GM18508 (cell line): ENCODE data around the gene ZNF555.

ENCODE experiments used
- ATAC-seq: cut with Tn5 transposase; IDR thresholded peaks from one replicate; pipeline ENCODE4 v1.9.1; 2021; ENCODE audit warnings: moderate number of reproducible peaks; ENCODE audit not compliant: insufficient read depth, unreplicated experiment

Gene ZNF555

DNA sequence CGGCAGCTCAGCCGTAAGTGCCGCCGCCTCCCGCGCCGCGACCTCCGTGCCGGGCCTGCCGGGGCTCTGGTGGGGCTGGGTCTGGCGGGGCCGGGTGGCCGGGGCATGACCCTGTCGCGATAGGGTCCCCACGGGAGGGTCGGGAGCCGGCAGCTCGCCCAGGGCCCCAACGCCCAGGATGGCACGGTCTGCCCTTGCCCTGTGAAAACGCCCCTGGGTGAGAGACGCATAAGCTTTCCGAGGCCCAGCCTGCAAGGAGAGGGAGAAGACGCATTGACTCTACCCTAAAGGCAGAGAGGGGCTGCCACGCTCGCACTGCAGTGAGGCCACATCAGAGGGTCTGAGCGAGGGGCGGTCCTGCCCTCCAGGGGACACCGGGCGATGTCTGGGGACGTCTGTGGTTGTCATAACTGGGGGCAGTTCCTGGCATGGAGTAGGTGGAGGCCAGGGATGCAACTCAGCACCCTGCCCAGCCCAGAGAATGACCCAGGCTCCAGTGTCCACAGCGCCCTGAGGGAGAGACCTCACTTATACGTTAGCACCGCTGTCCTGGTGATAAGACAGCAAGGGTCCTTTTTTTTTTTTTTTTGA is 21.1 kb upstream of the ZNF555 start:
- ATAC-seq, result no peak

DNA sequence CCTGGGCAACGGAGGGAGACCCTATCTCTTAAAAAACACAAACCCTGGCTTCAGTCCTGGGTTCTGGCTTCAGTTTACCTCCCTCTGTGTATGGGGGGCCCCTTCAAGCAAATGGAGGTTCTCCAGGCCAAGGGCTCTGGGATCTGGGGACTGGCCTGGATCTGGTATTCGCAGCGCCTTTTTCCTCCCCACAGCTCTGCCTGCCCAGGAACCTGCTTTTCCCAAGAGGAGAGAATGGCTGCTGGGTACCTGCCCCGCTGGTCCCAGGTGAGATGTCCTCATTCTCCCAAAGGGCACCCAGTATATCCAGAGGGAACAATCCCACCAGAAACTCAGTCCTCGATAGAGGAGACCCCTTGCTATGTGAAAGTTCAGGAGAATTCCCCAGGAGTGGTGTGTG is 18.4 kb upstream of the ZNF555 start:
- no peak for ATAC-seq

DNA sequence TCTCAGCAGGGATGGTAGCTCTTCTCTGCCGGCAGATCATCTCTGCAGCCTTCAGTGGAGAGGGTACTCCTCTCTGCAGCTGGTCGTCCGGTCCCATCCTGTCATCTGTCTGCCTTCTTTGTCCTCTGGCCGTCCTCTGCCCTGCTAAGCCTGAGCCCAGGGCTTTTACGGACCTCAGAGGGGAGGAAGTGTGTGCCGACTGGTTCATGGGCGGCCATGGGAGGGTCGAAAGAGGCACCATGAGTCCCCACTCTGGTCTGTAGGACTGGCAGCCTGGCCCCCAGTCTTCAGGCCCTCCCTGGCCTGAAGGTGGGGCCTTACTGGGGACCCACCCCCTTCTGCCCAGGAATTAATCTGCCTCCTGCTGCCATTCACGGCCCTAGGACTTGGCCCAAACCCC is 17.6 kb upstream of the ZNF555 start:
- ATAC-seq, result no peak

DNA sequence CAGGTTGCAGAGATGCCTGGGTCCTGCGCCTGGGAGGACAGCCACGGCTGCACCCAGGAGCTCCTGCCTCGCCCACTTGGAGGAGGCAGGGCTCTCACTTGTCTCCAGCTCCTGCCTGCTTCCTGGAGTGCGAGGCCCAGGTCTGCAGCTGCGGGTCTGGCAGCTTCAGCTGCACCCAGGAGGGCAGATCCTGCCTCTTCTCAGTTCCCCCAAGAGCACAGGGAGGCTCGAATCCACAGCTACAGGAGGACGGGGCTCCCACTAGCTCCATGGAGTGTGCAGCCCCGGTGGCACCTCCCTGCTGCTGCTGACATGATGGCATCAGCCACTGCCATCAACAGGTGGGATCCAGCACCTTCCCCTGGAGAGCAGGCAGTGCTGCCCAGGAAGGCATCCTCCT is 17.1 kb upstream of the ZNF555 start:
- ATAC-seq, result no peak

DNA sequence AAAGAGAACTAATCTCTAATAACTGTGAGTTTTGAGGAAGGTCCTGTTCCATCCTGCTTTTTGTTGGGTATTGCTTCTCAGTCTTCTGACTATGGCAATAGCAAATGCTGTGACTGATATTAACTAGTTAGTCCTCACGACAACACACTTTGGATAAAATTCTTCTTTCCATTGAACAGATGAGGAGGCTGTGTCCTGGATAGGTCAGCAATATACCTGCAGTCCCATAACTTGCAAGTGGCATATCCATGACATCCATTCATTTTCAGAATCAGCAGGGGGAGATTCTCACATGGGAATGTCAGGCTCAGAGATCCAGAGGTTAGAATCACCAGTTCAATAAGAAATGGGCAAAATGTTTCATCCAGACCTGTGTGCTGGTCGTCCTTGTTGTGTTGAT is 14.3 kb upstream of the ZNF555 start:
- no peak for ATAC-seq

DNA sequence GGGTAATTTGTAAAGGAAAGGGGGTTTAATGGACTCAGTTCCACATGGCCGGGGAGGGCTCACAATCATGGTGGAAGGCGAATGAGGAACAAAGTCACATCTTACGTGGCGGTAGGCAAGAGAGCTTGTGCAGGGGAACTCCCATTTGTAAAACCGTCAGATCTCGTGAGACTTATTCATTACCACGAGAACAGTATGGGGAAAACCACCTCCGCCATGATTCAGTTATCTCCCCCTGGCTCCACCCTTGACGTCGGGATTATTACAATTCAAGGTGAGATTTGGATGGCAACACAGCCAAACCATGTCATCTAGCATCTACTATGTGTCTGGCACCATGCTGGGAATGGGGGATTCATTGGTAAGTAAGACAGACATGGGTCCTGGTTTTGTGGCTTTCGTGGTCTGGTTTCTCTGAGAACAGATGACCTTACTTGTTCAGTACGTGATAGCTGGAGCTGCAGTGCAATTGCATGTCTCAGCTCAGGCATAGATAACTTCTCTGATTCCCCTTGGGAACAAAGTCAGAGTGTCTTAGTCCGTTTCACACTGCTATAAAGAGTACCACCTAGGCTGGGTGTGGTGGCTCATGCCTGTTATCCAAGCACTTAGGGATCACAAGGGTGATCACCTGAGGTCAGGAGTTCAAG is 13.3 kb upstream of the ZNF555 start:
- no peak for ATAC-seq

DNA sequence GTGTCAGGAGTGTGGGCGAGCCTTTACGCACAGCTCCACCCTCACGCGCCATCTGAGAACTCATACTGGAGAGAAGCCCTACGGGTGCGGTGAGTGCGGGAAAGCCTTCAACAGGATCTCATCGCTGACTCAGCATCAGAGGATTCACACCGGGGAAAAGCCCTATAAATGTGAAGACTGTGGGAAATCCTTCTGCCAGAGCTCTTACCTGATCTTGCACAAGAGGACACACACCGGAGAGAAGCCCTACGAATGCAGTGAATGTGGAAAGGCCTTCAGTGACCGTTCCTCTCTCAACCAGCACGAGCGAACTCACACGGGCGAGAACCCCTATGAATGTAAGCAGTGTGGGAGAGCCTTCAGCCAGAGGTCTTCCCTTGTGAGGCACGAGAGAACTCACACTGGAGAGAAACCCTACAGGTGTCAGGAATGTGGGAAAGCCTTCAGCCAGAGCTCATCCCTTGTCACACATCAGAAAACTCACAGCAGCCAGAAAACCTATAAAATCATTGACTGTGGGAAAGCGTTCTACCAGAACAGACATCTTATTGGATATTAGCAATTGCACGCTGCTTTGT is 6.9 kb upstream of the ZNF555 start:
- no peak for ATAC-seq

DNA sequence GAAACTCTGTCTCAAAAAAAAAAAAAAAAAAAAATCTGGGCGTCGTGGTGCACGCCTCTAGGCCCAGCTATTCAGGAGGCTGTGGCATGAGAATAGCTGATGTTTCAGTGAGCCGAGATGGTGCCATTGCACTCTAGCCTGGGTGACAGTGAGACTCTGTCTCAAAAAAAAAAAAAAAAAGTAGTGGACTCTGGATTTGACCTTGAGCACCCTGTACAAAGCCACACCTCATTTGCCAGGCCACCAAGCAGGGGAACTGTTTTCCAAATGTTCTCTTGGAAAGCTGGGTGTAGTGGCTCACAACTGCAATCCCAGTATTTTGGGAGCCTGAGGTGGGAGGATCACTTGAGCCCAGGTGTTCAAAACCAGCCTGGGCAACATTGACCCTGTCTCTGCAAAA is 3.8 kb upstream of the ZNF555 start:
- ATAC-seq, result no peak

DNA sequence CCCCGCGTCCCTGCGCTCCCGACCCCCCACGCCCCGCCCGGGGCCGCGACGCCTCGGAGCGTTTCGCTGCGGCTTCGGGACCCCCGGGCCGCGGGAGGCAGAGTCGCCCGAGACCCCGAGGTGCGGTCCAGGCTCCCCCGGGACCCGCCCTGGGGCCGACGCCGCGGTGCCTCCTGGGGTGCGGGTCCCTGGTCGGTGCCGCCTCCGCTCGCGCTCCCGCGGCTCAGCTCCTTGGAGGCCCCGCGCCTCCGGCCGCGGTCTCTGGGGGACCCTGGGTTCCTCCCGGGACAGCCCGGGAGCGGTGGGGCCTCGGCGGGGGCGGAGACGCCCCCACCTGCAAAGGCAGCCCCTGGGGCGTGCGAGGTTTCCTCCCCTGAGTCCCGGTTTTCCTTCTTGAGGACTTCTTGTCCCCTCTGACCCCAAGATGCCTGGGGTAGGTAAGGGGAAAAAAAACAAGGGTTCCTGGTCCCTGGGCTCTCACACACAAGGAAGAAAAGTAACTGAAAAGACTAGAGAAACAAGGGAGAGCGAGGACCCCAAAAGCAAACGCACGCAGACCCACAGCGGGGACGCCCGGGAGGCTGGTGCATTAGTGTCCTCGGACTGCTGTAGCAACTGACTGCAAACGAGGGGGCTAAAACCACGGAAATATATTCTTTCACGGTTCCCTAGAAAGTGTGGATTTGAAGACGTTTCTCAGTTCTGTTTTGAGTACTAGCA is 740 bp downstream of the ZNF555 start:
- no peak for ATAC-seq

DNA sequence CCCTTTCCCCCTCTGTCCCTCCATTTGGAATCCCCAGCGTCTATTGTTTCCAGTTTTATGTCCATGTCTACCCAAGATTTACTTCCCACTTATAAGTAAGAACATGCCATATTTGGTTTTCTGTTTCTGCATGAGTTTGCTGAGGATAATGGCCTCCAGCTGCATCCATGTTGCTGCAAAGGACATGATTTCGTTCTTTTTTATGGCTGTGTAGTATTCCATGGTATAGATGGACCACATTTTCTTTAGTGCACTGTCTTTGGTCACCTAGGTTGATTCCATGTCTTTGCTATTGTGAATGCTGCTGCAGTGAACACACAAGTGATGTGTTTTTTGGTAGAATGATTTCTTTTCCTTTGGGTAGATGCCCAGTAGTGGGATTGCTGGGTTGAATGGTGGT is 3.8 kb downstream of the ZNF555 start:
- no peak for ATAC-seq

DNA sequence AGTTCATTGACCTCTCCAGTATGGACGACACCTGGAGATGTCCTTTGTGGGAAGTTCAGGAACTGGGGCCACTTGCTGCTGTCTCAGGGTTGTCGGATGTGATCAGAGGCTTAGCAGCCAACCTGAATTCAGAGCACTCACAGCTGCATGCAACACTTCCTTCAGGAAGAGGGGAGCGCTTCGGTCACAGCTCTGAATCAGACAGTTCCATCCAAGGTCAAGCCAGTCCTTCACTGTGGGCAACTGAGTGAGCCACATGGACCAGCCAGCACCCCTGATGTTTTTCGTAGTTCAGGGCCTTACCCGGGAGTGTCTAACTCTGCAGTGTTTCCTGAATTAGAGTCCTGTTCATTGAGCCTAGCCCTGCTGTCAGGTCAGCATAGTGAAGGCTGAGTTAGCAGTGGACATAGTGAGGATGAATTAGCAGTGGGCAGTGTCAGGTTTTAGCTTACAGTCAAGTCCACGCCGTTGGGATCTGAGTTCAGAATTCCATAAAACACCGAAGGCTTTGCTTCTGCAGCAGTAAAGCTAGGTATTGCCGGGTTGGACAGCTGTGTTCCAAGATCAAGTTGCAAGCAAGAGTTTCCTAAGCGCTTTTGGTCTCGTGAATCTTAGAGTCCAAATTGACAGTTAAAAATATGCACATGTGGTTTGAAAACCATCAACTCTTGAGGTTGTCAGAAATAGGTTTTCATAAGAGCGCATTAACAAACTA is 5.1 kb downstream of the ZNF555 start:
- no peak for ATAC-seq

DNA sequence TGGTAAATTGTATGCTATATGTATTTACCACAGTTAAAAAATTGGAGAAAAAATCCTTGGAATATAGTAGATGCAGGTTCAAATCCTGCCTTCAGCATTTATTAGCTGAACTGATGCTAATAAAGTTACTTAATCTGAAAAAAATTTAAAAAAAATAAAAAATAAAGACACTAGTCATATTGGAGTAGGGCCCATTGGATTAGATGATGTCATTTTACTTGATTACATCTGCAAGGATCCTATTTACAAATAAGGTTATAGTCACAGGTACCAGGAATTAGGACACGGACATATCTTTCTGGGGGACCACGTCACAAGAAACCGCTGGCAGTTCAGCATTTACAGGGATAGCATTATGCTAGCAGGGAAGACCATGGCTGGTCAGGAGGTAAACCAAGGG is 6.2 kb downstream of the ZNF555 start:
- no peak for ATAC-seq

DNA sequence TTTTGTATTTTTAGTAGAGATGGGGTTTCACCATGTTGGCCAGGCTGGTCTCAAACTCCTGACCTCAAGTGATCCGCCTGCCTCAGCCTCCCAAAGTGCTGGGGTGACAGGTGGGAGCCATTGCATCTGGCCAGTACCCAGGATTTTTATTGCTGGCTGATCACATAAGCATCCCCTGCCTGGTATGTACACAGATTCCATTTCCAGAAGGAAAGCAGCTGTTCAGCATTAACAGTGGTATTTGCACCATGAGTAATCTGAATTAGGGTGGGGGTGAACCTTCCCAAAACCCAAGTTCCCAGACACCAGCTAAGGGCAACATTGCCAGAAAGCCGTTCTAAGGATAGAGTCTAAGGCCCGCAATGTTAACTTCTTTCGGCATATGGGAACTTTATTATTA is 7.3 kb downstream of the ZNF555 start:
- no peak for ATAC-seq

DNA sequence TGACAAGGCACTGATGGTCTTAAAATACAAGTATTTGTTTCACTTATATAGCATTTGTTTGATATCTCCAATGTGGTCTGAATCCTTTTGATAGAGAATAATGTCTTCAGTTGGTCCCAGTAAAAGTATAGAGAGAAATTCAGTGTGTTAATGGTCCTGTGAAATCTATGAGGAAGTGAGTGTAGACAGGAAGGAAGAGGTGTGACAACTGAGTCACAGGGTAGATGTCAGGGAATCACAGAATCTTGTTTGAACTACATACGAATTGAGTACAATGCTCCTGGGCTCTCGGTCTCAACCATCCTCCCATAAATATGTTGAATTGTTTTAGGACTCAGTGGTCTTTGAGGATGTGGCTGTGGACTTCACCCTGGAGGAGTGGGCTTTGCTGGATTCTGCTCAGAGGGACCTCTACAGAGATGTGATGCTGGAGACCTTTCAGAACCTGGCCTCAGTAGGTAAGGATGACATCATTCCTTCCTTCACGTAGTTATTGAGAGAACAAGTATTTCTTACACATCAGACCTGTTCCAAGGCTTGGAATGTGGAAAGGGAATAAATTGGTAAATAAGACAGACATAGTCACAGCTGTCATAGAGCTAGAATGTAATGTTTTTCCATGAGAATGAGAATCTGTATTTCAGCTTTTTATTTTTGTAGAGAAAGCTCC is 9.1 kb downstream of the ZNF555 start:
- ATAC-seq, result no peak

DNA sequence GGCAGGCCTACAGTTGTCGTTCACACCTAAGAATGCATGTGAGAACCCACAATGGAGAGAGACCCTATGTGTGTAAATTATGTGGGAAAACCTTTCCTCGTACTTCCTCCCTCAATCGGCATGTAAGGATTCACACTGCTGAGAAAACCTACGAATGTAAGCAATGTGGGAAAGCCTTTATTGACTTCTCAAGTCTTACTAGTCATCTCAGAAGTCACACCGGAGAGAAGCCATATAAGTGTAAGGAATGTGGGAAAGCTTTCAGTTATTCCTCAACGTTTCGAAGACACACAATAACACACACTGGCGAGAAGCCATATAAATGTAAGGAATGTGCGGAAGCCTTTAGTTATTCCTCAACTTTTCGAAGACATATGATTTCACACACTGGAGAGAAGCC is 11.3 kb downstream of the ZNF555 start:
- ATAC-seq, result no peak

DNA sequence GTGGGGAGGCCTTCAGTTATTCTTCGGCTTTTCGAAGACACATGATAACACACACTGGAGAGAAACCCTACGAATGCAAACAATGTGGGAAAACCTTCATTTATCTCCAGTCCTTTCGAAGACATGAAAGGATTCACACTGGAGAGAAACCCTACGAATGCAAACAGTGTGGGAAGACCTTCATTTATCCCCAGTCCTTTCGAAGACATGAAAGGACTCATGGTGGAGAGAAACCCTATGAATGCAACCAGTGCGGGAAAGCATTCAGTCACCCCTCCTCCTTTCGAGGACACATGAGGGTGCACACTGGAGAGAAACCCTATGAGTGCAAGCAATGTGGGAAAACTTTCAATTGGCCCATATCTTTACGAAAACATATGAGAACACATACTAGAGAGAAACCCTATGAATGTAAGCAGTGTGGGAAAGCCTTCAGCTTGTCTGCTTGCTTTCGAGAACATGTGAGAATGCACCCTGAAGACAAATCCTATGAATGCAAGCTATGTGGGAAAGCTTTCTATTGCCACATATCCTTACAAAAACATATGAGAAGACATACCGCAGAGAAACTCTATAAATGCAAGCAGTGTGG is 11.8 kb downstream of the ZNF555 start:
- ATAC-seq, result no peak

DNA sequence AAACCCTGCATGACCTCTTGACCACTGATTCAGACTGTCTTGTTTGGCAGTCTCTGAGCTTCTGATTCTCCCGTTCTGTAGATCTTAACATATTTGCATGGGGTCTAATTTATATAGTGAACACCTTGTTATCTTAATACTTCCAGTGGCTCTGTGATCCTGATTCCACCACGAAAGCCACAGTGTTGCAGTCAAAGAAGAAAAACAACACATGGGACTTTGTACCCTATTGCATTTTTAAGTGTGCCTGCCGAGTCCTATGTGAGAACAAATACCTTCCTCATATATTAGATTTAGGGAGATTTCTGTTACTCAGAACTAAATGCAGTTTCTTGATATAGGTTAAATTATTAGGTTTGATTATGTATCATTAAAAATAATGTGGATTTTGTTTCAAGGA is 13.6 kb downstream of the ZNF555 start:
- no peak for ATAC-seq

DNA sequence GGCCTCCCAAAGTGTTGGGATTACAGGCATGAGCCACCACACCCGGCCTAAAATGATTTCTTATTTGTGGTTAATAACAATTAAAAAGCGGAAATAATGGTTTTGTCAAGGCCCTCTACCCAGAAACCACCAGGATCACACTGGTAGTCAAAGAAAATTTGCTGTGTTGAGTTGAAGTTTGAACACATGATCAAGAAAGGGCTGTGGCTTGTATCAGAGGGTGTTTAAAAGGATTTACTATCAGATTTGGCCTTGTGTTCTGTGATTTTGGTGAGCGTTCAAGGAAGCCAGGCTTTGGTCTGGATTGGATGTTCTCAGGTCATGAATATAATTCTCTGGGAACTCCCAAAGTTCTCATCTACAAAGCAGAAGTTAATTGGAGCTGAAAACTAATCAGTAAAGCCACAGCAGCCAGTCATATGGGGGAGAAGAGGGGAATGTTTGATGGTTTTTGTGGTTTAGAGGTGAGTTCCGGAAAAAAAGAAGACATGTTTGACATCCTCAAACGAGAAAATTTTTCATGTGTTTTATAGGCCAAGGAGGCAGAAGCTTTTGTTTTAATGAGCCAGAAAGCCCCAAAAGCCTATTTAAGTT is 15.3 kb downstream of the ZNF555 start:
- no peak for ATAC-seq

DNA sequence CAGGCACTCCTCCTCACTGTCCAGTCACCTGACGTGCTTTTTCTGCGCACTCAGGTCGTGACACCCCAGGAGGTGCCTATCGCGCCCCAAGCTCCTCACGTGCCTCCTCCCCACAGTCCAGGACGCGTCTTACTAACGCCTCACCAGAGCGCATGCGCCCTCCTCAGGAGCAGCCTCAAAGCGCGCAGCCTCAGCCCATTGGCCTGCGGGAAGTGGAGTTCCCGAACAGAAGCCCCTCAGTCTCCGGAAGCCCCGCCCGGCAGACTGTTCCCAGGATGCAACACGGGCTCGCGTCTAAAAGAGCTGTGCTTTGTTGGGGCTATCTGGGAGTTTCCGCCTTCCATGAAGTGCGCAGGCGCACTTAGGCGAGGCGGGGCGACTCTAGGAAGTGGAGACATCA is 17.6 kb downstream of the ZNF555 start:
- ATAC-seq, result no peak

DNA sequence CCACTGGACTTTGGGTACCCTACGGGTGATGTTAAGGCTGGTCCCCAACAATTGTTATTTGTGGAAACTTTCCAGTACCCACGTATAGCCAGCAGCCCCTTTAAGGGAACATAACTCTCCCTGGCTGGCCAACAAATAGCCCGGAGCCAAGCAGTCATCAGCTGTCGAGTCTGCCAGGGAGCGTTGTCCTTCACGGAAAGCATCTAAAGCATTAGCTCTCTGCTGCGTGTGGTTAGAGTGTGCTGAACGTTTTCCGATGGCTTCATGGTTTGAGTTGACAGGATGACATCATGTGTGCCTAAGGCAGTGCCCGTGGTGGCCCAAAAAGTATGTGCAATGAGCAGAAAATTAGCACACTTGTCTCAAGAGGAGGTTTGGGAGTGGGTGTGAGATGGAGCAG is 22.5 kb downstream of the ZNF555 start:
- ATAC-seq, result no peak
